K562 (cell line): ENCODE data around the gene TFEB. TPM values are rescaled to one million over a fixed set of nuclear protein-coding genes. Genes with fewer than 3 reads are reported as not detected.

Experiments used
- GABPB1 ChIP-seq: sonication (generic); formaldehyde crosslinking; IDR thresholded peaks from 2 replicates; pipeline ENCODE4 v1.8.0; 2022; ENCODE audit warnings: mild to moderate bottlenecking, missing genetic modification reagents
- MTA3 ChIP-seq: fragments of 450-650 bp; formaldehyde crosslinking; IDR thresholded peaks from 2 replicates; pipeline ENCODE4 v1.6.1; 2017; ENCODE audit warnings: mild to moderate bottlenecking, borderline replicate concordance
- NFIX ChIP-seq: fragments of 250-450 bp; sonication (Bioruptor Pico); IDR thresholded peaks from 2 replicates; pipeline ENCODE4 v1.4.0; 2020; ENCODE audit warnings: low read depth, mild to moderate bottlenecking, moderate library complexity
- NONO ChIP-seq, 2 experiments: fragments of 200-400 bp in 1 of 2; fragments of 450-650 bp in 1 of 2; formaldehyde crosslinking in 1 of 2; IDR thresholded peaks; 2 replicates each; pipeline ENCODE4 v1.6.1; 2017; ENCODE audit warnings: low read depth in 2 of 2, mild to moderate bottlenecking in 2 of 2, moderate library complexity in 2 of 2, low read length in 1 of 2
- PHF8 ChIP-seq: fragments of 200-600 bp; sonication (generic); IDR thresholded peaks from 2 replicates; pipeline ENCODE4 v1.6.1; 2012; ENCODE audit warnings: mixed run types, mild to moderate bottlenecking, inconsistent platforms, low read length, moderate library complexity, borderline replicate concordance
- SMARCA5 ChIP-seq: fragments of 450-650 bp; IDR thresholded peaks from 2 replicates; pipeline ENCODE4 v1.6.1; 2016
- SOX6 ChIP-seq: fragments of 450-650 bp; IDR thresholded peaks from 2 replicates; pipeline ENCODE4 v1.6.1; 2014; ENCODE audit warnings: mild to moderate bottlenecking
- TSC22D4 ChIP-seq: fragments of 450-650 bp; IDR thresholded peaks from 2 replicates; pipeline ENCODE4 v1.6.1; 2016; ENCODE audit warnings: missing genetic modification characterization, missing biosample characterization, control low read depth
- WHSC1 ChIP-seq: IDR thresholded peaks from one replicate; pipeline ENCODE4 v1.6.1; 2012; ENCODE audit warnings: low read length, control low read depth, inconsistent platforms
- ZNF696 ChIP-seq: fragments of 250-450 bp; sonication (Bioruptor Pico); conservative IDR thresholded peaks from 2 replicates; pipeline ENCODE4 v1.4.0; 2020; ENCODE audit warnings: mild to moderate bottlenecking, moderate library complexity
- polyA plus RNA-seq, 8 experiments: library from polyadenylated mRNA; depleted of rRNA in 4 of 8; stranded (reverse) in 5 of 8; unstranded in 3 of 8; fragments of >200 nt; fragmentation: Nextera tagmentation in 2 of 8; fragmentation: Illumina TruSeq in 1 of 8; extraction: Ambion mirVana in 2 of 8; extraction: Trizol in 1 of 8; gene quantifications; 2 replicates each; pipeline versions ENCODE4 v1.2.1 to v1.2.3, GENCODE V29; 2011 to 2014; ENCODE audit warnings: inconsistent platforms in 1 of 8, missing spikeins in 1 of 8
- total RNA-seq, 7 experiments: library from RNA; depleted of rRNA in 6 of 7; stranded (reverse); fragments of >200 nt in 6 of 7; fragmentation: Illumina TruSeq in 2 of 7; extraction: Trizol in 2 of 7; gene quantifications; 2 replicates each; pipeline versions ENCODE4 v1.2.1 to v1.2.3, GENCODE V29; 2011 to 2021; ENCODE audit warnings: low replicate concordance in 1 of 7
- TF ChIP-seq, protein P1 (sequence below): sonication (generic); formaldehyde crosslinking; IDR thresholded peaks from 2 replicates; pipeline ENCODE4 v1.8.0; 2023; ENCODE audit warnings: missing genetic modification reagents, mild to moderate bottlenecking, borderline replicate concordance
- TF ChIP-seq, protein P2 (sequence below): IDR thresholded peaks from 2 replicates; pipeline ENCODE4 v1.6.1; 2012; ENCODE audit warnings: low read depth, low read length, improper control_type of control experiment, borderline replicate concordance
- TF ChIP-seq, protein P3 (sequence below), 2 experiments: fragments of 450-650 bp in 1 of 2; sonication (generic) in 1 of 2; formaldehyde crosslinking in 1 of 2; IDR thresholded peaks in 1 of 2; conservative IDR thresholded peaks in 1 of 2; 2 replicates each; pipeline versions ENCODE4 v1.6.1 to v1.8.1; 2016 to 2023; ENCODE audit warnings: mild to moderate bottlenecking in 2 of 2, moderate library complexity in 2 of 2, inconsistent platforms in 1 of 2, missing genetic modification reagents in 1 of 2

Gene TFEB
- total and polyA plus RNA-seq, 9 of the 15 experiments (the other 6 are each of a cell fraction or from before 2014, with no cell fraction given), result 0.04 to 4.7 (median 2.0) TPM

DNA sequence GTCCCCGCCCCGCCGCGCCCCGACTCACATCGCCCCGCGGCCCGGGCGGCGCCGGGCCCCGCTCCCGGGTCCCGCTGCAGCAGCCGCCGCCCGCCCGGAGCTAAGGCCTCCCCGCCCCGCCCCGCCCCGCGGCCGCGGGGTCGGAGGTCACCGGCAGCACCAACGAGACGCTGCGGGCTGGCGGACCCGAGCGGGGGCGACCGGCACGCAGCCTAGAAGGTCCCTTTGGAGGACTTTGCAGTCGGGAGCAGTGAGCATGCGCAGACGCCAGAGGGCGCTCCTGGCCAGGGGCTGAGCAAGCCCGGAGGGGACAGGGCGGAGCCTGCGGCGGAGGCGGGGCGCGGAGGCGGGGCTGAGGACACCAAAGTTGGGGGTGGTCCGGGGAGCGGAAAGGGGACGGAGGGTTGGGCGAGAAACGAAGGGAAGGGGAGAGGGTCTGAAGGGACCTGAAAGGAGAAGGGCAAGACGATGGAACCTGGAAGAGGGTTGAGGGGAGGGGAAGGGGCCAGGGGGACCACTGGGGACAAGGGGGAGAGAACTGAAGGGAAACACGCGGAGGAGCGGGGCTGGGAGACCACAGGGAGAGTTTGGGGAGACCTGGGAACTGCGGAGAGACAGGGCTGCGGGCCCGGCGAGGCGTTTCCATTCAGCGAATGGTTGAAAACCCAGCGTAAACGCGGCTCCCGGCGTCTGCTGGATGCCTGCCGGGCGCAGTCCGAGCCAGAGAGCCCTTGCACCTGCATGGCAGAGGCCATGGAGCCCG is 44.6 kb upstream of the TFEB start, which contains the start of gene FRS3 (continued):
- TF ChIP-seq, protein P1, sequence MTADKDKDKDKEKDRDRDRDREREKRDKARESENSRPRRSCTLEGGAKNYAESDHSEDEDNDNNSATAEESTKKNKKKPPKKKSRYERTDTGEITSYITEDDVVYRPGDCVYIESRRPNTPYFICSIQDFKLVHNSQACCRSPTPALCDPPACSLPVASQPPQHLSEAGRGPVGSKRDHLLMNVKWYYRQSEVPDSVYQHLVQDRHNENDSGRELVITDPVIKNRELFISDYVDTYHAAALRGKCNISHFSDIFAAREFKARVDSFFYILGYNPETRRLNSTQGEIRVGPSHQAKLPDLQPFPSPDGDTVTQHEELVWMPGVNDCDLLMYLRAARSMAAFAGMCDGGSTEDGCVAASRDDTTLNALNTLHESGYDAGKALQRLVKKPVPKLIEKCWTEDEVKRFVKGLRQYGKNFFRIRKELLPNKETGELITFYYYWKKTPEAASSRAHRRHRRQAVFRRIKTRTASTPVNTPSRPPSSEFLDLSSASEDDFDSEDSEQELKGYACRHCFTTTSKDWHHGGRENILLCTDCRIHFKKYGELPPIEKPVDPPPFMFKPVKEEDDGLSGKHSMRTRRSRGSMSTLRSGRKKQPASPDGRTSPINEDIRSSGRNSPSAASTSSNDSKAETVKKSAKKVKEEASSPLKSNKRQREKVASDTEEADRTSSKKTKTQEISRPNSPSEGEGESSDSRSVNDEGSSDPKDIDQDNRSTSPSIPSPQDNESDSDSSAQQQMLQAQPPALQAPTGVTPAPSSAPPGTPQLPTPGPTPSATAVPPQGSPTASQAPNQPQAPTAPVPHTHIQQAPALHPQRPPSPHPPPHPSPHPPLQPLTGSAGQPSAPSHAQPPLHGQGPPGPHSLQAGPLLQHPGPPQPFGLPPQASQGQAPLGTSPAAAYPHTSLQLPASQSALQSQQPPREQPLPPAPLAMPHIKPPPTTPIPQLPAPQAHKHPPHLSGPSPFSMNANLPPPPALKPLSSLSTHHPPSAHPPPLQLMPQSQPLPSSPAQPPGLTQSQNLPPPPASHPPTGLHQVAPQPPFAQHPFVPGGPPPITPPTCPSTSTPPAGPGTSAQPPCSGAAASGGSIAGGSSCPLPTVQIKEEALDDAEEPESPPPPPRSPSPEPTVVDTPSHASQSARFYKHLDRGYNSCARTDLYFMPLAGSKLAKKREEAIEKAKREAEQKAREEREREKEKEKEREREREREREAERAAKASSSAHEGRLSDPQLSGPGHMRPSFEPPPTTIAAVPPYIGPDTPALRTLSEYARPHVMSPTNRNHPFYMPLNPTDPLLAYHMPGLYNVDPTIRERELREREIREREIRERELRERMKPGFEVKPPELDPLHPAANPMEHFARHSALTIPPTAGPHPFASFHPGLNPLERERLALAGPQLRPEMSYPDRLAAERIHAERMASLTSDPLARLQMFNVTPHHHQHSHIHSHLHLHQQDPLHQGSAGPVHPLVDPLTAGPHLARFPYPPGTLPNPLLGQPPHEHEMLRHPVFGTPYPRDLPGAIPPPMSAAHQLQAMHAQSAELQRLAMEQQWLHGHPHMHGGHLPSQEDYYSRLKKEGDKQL, result no peak
- TF ChIP-seq GABPB1 (CRISPR knock-in tag) (peak; percentile 86), ZNF696 (no peak), MTA3 (peak; percentile 43), NFIX (CRISPR knock-in tag) (no peak), WHSC1 (no peak), PHF8 (peak; percentile 45; the same call in 1 of the 2 replicates), NONO (IDR thresholded peaks at IDR 0.05; ENCODE audit: low read depth in 2 of 2, low read length in 1 of 2) (peak in 1 of 2 experiments; percentile 90; a peak in 2 of 4 replicates), TSC22D4 (tag) (no peak), SOX6 (peak; percentile 35; the same call in 1 of the 2 replicates), SMARCA5 (peak; percentile 31; the same call in 1 of the 2 replicates)
- TF ChIP-seq, protein P2, sequence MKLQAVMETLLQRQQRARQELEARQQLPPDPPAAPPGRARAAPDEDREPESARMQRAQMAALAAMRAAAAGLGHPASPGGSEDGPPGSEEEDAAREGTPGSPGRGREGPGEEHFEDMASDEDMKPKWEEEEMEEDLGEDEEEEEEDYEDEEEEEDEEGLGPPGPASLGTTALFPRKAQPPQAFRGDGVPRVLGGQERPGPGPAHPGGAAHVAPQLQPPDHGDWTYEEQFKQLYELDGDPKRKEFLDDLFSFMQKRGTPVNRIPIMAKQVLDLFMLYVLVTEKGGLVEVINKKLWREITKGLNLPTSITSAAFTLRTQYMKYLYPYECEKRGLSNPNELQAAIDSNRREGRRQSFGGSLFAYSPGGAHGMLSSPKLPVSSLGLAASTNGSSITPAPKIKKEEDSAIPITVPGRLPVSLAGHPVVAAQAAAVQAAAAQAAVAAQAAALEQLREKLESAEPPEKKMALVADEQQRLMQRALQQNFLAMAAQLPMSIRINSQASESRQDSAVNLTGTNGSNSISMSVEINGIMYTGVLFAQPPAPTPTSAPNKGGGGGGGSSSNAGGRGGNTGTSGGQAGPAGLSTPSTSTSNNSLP, result peak; percentile 58; the same call in 1 of the 2 replicates
- TF ChIP-seq, protein P3, sequence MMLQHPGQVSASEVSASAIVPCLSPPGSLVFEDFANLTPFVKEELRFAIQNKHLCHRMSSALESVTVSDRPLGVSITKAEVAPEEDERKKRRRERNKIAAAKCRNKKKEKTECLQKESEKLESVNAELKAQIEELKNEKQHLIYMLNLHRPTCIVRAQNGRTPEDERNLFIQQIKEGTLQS (IDR thresholded peaks at IDR 0.05), result no peak
- TF ChIP-seq, protein P3 (CRISPR knock-in tag; conservative IDR thresholded peaks at IDR 0.05), result no peak; the same call in 1 of the 2 replicates
